ENCODE measurements around the gene NRBF2.

DNA sequence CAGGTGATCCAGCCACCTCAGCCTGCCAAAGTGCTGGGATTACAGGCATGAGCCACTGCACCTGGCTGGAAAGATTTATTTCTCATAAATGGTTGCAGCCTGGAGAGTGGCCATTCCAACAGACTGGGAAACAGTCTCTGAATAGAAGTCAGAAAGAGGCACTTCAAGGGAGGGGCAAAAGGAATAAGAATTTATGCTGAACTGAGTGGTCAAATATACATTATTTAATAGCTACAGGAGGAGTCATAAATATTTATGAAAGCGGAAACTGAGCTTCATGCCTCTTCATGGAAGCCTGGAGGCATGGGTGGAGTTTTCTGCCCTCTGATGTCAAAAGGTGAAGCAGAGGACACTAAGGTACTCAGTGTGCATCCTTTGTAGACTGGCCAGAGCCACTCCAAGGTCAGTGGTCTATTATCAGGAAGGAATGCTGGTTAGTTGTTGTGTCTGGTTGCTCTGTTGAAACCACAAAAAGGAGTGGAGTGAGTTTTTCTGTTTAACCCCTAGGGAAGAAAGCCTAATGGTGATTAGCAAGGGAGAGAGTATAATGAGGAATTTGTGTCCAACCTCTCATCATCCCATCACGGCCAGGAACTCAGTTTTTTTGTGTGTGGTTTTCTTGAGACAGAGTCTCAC lies 9.3 kb upstream of the NRBF2 start:
- TF ChIP-seq CTCF (IDR thresholded peaks at IDR 0.05; ENCODE audit: low read length): no peak
- TF ChIP-seq EZH2 (optimal IDR thresholded peaks at IDR 0.05; ENCODE audit: low read depth, low read length): no peak

Measured in MM.1S (cell line).